Uterus (tissue), 4 donors: ENCODE data around the gene DOCK1. TPM values are rescaled to one million over a fixed set of nuclear protein-coding genes. Genes with fewer than 3 reads are reported as not detected.

ENCODE experiments used
- DNase-seq, 2 donors: peaks; one replicate each; pipeline ENCODE4 v3.0.0-alpha.2; 2019 to 2020
- H3K27ac ChIP-seq, 2 donors: fragments of 200-600 bp; sonication (generic); 1 replicate in 1 of 2; 2 replicates in 1 of 2; pipeline ENCODE4 v1.5.1; 2016 to 2018
- H3K27me3 ChIP-seq, 2 donors: fragments of 200-600 bp; sonication (generic); one replicate each; pipeline ENCODE4 v1.5.1; 2018 to 2019; ENCODE audit warnings: control low read depth in 1 of 2
- H3K36me3 ChIP-seq, 2 donors: fragments of 200-600 bp; sonication (generic); one replicate each; pipeline ENCODE4 v1.5.1; 2019; ENCODE audit warnings: control low read depth in 1 of 2
- H3K4me1 ChIP-seq, 2 donors: fragments of 200-600 bp; sonication (generic); one replicate each; pipeline ENCODE4 v1.5.1; 2018 to 2019; ENCODE audit warnings: control low read depth in 1 of 2
- H3K4me3 ChIP-seq, 2 donors: fragments of 200-600 bp; sonication (generic); 1 replicate in 1 of 2; 2 replicates in 1 of 2; pipeline ENCODE4 v1.5.1; 2018 to 2019; ENCODE audit warnings: mild to moderate bottlenecking in 1 of 2
- H3K9me3 ChIP-seq, 2 donors: fragments of 200-600 bp; sonication (generic); one replicate each; pipeline ENCODE4 v1.5.1; 2019; ENCODE audit warnings: control low read depth in 1 of 2
- CTCF ChIP-seq, 4 experiments: fragments of 200-600 bp in 2 of 4; fragments of 450-650 bp in 2 of 4; sonication (generic) in 2 of 4; IDR thresholded peaks; one replicate each; pipeline ENCODE4 v1.5.1; 2016 to 2019; ENCODE audit warnings: antibody characterized with exemption in 4 of 4, mild to moderate bottlenecking in 2 of 4, moderate library complexity in 1 of 4
- POLR2A ChIP-seq, 2 donors: fragments of 450-650 bp; IDR thresholded peaks; one replicate each; pipeline ENCODE4 v1.6.1; 2016; ENCODE audit warnings: antibody characterized with exemption in 2 of 2, mild to moderate bottlenecking in 1 of 2, moderate library complexity in 1 of 2
- intact Hi-C: fragments of 100-400 bp; cut with DNase I; formaldehyde crosslinking; loops from one replicate; pipeline ENCODE4 v1.15.1; 2023; ENCODE audit warnings: low total_unique reads
- total RNA-seq, 4 donors: library from RNA; depleted of rRNA in 3 of 4; stranded (reverse); fragments of >200 nt in 3 of 4; gene quantifications; one replicate each; pipeline versions ENCODE4 v1.1.0 to v1.2.4, GENCODE V29; 2014 to 2023
- donor health status: DM: yes; HTN: yes; CAD: no.

Gene DOCK1
- total RNA-seq, 4 donors from 2014 or later: 15.6 to 130 (median 65.0) TPM

- no peaks in the 10 kb centered on the region for H3K9me3 ChIP-seq
- DNase-seq: no peak
- intact Hi-C loops: no loop called here
- H3K36me3 ChIP-seq: no peaks in the 10 kb centered on the region
- no peaks in the 10 kb centered on the region for H3K4me1 ChIP-seq
- H3K4me3 ChIP-seq: no peak overlapping the region
- no peak overlapping the region for H3K27ac ChIP-seq
- no peaks in the 10 kb centered on the region for H3K27me3 ChIP-seq
- TF ChIP-seq CTCF (IDR thresholded peaks at IDR 0.05): no peak
- no peak for TF ChIP-seq POLR2A (IDR thresholded peaks at IDR 0.05)
Measured at GRCh38 chr10:127012071-127012768, 107.0 kb downstream of the DOCK1 start.

DNA sequence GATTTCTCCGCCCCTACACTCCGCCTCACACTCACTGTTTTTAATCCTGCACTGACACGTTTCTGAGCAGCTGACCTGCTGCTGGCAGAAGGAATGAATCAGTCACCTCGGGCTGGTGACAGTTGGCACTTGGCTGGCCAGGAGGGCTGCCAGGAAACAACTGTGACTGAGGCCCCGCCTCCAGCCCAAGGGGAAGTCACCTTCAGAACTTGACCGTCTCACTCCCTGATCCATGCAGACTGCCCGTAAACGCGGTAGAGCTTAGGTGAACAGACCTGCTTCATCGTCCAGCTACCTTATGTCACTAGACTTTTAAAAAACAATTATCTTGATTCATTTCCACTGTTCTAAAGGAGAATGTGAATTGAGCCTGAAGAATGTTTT is 107.5 kb downstream of the DOCK1 start:
- DNase-seq: no peak
- no peak overlapping the region for H3K27ac ChIP-seq
- H3K4me3 ChIP-seq: no peak overlapping the region
- TF ChIP-seq CTCF (IDR thresholded peaks at IDR 0.05): no peak
- no peak for TF ChIP-seq POLR2A (IDR thresholded peaks at IDR 0.05)
- no peaks in the 10 kb centered on the region for H3K9me3 ChIP-seq
- H3K4me1 ChIP-seq: no peaks in the 10 kb centered on the region
- intact Hi-C loops: no loop called here
- no peaks in the 10 kb centered on the region for H3K27me3 ChIP-seq
- H3K36me3 ChIP-seq: no peaks in the 10 kb centered on the region

DNA sequence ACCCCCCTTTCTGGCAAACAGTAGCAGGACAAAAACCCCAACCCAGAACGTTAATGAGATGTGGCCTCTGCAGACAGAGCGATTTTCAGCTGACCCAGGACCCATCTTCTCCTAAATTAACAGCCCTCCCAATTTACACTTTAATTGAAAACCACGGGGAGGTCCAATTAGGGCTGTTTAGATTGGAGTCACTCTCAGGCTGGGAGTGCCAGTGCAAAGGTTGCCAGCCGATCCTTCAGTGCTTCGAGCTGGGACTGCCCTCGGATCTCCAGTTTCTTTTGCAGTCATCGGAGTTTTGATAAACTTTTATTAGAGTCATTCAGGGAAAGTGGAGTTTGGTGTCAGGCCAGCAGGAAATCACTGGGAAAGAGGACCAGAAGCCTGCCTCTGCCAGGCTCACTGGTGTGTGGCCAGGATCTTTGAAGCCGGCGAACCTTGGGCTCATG is 108.0 kb downstream of the DOCK1 start:
- no peak overlapping the region for H3K4me3 ChIP-seq
- intact Hi-C loops: no loop called here
- no peaks in the 10 kb centered on the region for H3K36me3 ChIP-seq
- no peaks in the 10 kb centered on the region for H3K27me3 ChIP-seq
- no peak for TF ChIP-seq POLR2A (IDR thresholded peaks at IDR 0.05)
- TF ChIP-seq CTCF (IDR thresholded peaks at IDR 0.05): no peak
- no peak overlapping the region for H3K27ac ChIP-seq
- DNase-seq: no peak
- H3K9me3 ChIP-seq: no peaks in the 10 kb centered on the region
- no peaks in the 10 kb centered on the region for H3K4me1 ChIP-seq

- intact Hi-C loops: no loop called here
- Histone ChIP-seq H3K4me1 (no peaks in the 10 kb centered on the region), H3K9me3 (no peaks in the 10 kb centered on the region), H3K36me3 (no peaks in the 10 kb centered on the region), H3K27me3 (no peaks in the 10 kb centered on the region), H3K27ac (no peak overlapping the region), H3K4me3 (no peak overlapping the region)
- DNase-seq: no peak
- no peak for TF ChIP-seq POLR2A (IDR thresholded peaks at IDR 0.05)
- no peak for TF ChIP-seq CTCF (IDR thresholded peaks at IDR 0.05)
Measured at GRCh38 chr10:127013691-127014473, 108.7 kb downstream of the DOCK1 start.

DNA sequence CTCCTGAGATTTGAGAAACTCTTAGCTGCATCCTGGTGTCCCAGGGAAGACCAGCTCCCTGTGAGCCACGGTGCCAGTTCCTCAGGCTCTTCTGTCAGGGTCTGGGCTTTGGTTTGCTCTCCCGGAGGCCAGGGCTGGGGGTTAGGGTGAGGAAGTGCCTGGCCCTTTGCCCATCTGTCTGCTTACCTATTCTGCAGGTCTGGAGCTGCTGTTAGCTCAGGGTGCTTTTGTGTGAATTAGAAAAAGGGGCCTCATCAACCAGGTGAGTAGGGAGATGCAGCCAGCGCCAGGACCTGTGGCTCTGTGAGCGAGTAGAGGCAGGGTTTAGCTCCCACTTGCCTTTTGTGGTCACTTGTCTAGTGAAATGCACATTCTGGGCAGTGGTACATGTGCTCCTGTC is 109.4 kb downstream of the DOCK1 start:
- TF ChIP-seq CTCF (IDR thresholded peaks at IDR 0.05) (no peak), POLR2A (IDR thresholded peaks at IDR 0.05) (no peak)
- H3K27me3 ChIP-seq: no peaks in the 10 kb centered on the region
- intact Hi-C loops: no loop called here

More for the DNA sequence above, 109.4 kb downstream of the DOCK1 start:
- Histone ChIP-seq H3K36me3 (no peaks in the 10 kb centered on the region), H3K9me3 (no peaks in the 10 kb centered on the region), H3K4me1 (no peaks in the 10 kb centered on the region), H3K4me3 (no peak overlapping the region), H3K27ac (no peak overlapping the region)
- no peak for DNase-seq
